CD14-positive monocyte (primary cell): ENCODE results near the gene GABRG3. TPM values are rescaled to one million over a fixed set of nuclear protein-coding genes. Genes with fewer than 3 reads are reported as not detected.
"Not testable (repeated sequence)": the region's sequence is repeated elsewhere in the genome, so short reads cannot be mapped to it uniquely, and the experiment has no call there.

Experiments used
- DNase-seq, 3 donors: peaks; one replicate each; pipeline ENCODE4 v3.0.0-alpha.2; 2011 to 2022
- H2AFZ ChIP-seq: 2 replicates; pipeline ENCODE4 v1.6.0; 2012; ENCODE audit warnings: mild to moderate bottlenecking, low read depth, low read length, inconsistent platforms; ENCODE audit not compliant: insufficient read depth, poor library complexity, severe bottlenecking
- H3K27ac ChIP-seq, 2 donors: 1 replicate in 1 of 2; 2 replicates in 1 of 2; pipeline ENCODE4 v1.5.1; 2012 to 2013; ENCODE audit warnings: low read length in 2 of 2, control low read depth in 1 of 2, inconsistent platforms in 1 of 2, low read depth in 1 of 2, mild to moderate bottlenecking in 1 of 2
- H3K27me3 ChIP-seq, 2 donors: one replicate each; pipeline versions ENCODE4 v1.6.0 to v1.6.1; 2011 to 2013; ENCODE audit warnings: low read length in 2 of 2; ENCODE audit not compliant: control insufficient read depth in 2 of 2, insufficient read depth in 2 of 2
- H3K36me3 ChIP-seq, 2 donors: replicated peaks in 1 of 2; 1 replicate in 1 of 2; 2 replicates in 1 of 2; pipeline versions ENCODE4 v1.5.1 to v1.6.1; 2012 to 2013; ENCODE audit warnings: low read length in 2 of 2, control low read depth in 1 of 2, inconsistent platforms in 1 of 2, mild to moderate bottlenecking in 1 of 2; ENCODE audit not compliant: insufficient read depth in 2 of 2, control insufficient read depth in 1 of 2
- H3K4me1 ChIP-seq, 2 donors: 1 replicate in 1 of 2; 2 replicates in 1 of 2; pipeline versions ENCODE4 v1.5.1 to v1.6.1; 2012 to 2013; ENCODE audit warnings: low read length in 2 of 2, control low read depth in 1 of 2, inconsistent platforms in 1 of 2, mild to moderate bottlenecking in 1 of 2, moderate library complexity in 1 of 2; ENCODE audit not compliant: insufficient read depth in 2 of 2, control insufficient read depth in 1 of 2
- H3K4me2 ChIP-seq: replicated peaks from 2 replicates; pipeline ENCODE3; 2012; ENCODE audit warnings: low read length, moderate library complexity, mild to moderate bottlenecking; ENCODE audit not compliant: poor library complexity, severe bottlenecking; ENCODE audit errors: extremely low read depth
- H3K4me3 ChIP-seq, 3 experiments: fragments of 200-600 bp in 1 of 3; sonication (generic) in 1 of 3; replicated peaks in 1 of 3; 1 replicate in 2 of 3; 2 replicates in 1 of 3; pipeline ENCODE4 v1.5.1; 2011 to 2013; ENCODE audit warnings: low read length in 3 of 3, mild to moderate bottlenecking in 3 of 3, control low read depth in 2 of 3, low read depth in 2 of 3, inconsistent platforms in 1 of 3, moderate library complexity in 1 of 3
- H3K79me2 ChIP-seq: 2 replicates; pipeline ENCODE4 v1.6.0; 2012; ENCODE audit warnings: mild to moderate bottlenecking, control low read depth, inconsistent platforms, low read length, moderate library complexity; ENCODE audit not compliant: insufficient read depth
- H3K9ac ChIP-seq: 2 replicates; pipeline ENCODE4 v1.6.0; 2017; ENCODE audit warnings: low read length, mild to moderate bottlenecking; ENCODE audit not compliant: insufficient read depth, poor library complexity, severe bottlenecking
- H3K9me3 ChIP-seq, 2 donors: replicated peaks in 1 of 2; 1 replicate in 1 of 2; 2 replicates in 1 of 2; pipeline versions ENCODE4 v1.5.1 to v1.6.1; 2012 to 2013; ENCODE audit warnings: low read length in 2 of 2, control low read depth in 1 of 2; ENCODE audit not compliant: control insufficient read depth in 1 of 2, insufficient read depth in 1 of 2
- H4K20me1 ChIP-seq: 2 replicates; pipeline ENCODE4 v1.6.0; 2012; ENCODE audit warnings: mild to moderate bottlenecking, low read length, control low read depth, moderate library complexity; ENCODE audit not compliant: insufficient read depth
- H3K27ac Mint-ChIP-seq, 7 donors: one replicate each; pipeline ENCODE4 v1.8.0; 2020; ENCODE audit warnings: mild to moderate bottlenecking in 7 of 7, mixed read lengths in 7 of 7, moderate library complexity in 6 of 7, inconsistent platforms in 2 of 7
- H3K27me3 Mint-ChIP-seq, 3 donors: one replicate each; pipeline ENCODE4 v1.8.0; 2021 to 2022; ENCODE audit warnings: low read depth in 3 of 3, mild to moderate bottlenecking in 3 of 3, mixed read lengths in 3 of 3, moderate library complexity in 3 of 3, inconsistent platforms in 1 of 3
- H3K36me3 Mint-ChIP-seq, 2 donors: one replicate each; pipeline ENCODE4 v1.8.0; 2020; ENCODE audit warnings: mixed read lengths in 2 of 2, inconsistent platforms in 1 of 2, mild to moderate bottlenecking in 1 of 2
- H3K4me1 Mint-ChIP-seq: one replicate; pipeline ENCODE4 v1.8.0; 2020; ENCODE audit warnings: mild to moderate bottlenecking, mixed read lengths
- H3K4me3 Mint-ChIP-seq, 2 donors: one replicate each; pipeline ENCODE4 v1.8.0; 2020; ENCODE audit warnings: mild to moderate bottlenecking in 2 of 2, mixed read lengths in 2 of 2, moderate library complexity in 1 of 2
- H3K9me3 Mint-ChIP-seq, 7 donors: one replicate each; pipeline ENCODE4 v1.8.0; 2020 to 2022; ENCODE audit warnings: mixed read lengths in 7 of 7, mild to moderate bottlenecking in 6 of 7, moderate library complexity in 6 of 7, inconsistent platforms in 2 of 7
- CTCF ChIP-seq: fragments of 200-600 bp; IDR thresholded peaks from one replicate; pipeline ENCODE4 v1.8.0; 2022; ENCODE audit warnings: antibody characterized with exemption, mild to moderate bottlenecking
- WGBS: methylation state at CpG from one replicate; pipeline ENCODE4 v1.1.5; 2013; ENCODE audit warnings: missing lambda C conversion rate; ENCODE audit not compliant: insufficient coverage; 5-methylcytosine and 5-hydroxymethylcytosine counted together
- intact Hi-C, 2 donors: fragments of 100-400 bp; cut with micrococcal nuclease; formaldehyde crosslinking; loops; one replicate each; pipeline versions ENCODE4 v1.15.0 to v1.15.1; 2023
- polyA plus RNA-seq, 3 donors: library from polyadenylated mRNA; depleted of rRNA in 1 of 3; unstranded in 2 of 3; stranded (reverse) in 1 of 3; fragments of 300-500 nt in 2 of 3; fragments of >200 nt in 1 of 3; fragmentation: Illumina TruSeq in 2 of 3; gene quantifications; 1 replicate in 2 of 3; 2 replicates in 1 of 3; pipeline ENCODE4 v1.2.3, GENCODE V29; 2012 to 2021

GABRG3 gene
- polyA plus RNA-seq, 3 donors = not detected

DNA sequence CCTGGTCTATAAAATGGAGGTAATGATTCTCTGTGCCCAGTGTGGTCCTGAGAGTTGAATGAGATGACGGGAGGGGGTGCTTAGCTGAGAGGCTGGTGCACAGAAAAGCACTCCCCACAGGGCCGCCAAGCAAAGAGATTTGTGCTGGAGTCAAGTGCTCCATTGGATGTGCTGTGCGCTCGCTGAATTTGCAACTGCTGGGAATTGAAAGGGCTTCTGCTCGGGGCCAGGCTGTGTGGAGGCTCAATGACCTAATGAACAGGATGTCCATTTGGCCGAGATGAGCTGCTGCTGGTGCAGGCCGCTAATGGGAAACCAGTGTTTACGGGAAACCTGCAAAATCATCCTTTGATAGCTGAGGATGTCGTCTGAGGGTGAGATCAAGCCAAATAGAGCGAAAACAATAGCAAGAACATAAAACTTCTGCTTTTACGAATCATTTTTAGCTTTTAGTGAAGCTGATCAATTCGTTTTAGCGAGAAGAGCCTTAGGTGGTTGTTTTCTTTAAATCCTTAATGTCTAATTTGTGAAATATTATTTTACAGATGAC, 211.7 kb downstream of the GABRG3 start:
- H3K4me1 Mint-ChIP-seq = no peaks in the 10 kb centered on the region
- H3K4me1 ChIP-seq = no peaks in the 10 kb centered on the region
- no peaks in the 10 kb centered on the region for H3K36me3 Mint-ChIP-seq
- no peak for DNase-seq
- H4K20me1 ChIP-seq = no peaks in the 10 kb centered on the region
- no peak overlapping the region for H3K4me3 Mint-ChIP-seq
- WGBS = 78% methylated on average over 9 of the region's 13 CpGs
- TF ChIP-seq CTCF = no peak
- H3K27ac Mint-ChIP-seq = no peak overlapping the region
- no peaks in the 10 kb centered on the region for H3K27me3 ChIP-seq
- H3K27me3 Mint-ChIP-seq = peaks cover 0 to 3% (median 1%) of the 10 kb centered on the region in 3 donors
- no peak overlapping the region for H3K27ac ChIP-seq
- H3K79me2 ChIP-seq = no peaks in the 10 kb centered on the region
- no peak overlapping the region for H2AFZ ChIP-seq
- H3K9ac ChIP-seq = no peak overlapping the region
- H3K4me2 ChIP-seq = no peak overlapping the region
- H3K36me3 ChIP-seq = no peaks in the 10 kb centered on the region
- H3K9me3 Mint-ChIP-seq = peaks cover 5 to 20% (median 14%) of the 10 kb centered on the region in 7 donors
- intact Hi-C loops = loop anchor here in 1 of 2 donors (10.0 kb wide), 1 partner anchor 52 kb away; no protein-coding TSS in a partner anchor
- H3K4me3 ChIP-seq = no peak overlapping the region
- peaks cover 13 to 34% of the 10 kb centered on the region in 2 donors for H3K9me3 ChIP-seq

- DNase-seq = no peak
- Histone ChIP-seq H3K9ac (no peak overlapping the region), H3K36me3 (no peaks in the 10 kb centered on the region), H3K79me2 (no peaks in the 10 kb centered on the region), H2AFZ (no peak overlapping the region), H4K20me1 (no peaks in the 10 kb centered on the region), H3K27ac (no peak overlapping the region), H3K4me3 (no peak overlapping the region), H3K27me3 (no peaks in the 10 kb centered on the region), H3K9me3 (peaks cover 10 to 29% of the 10 kb centered on the region in 2 donors), H3K4me2 (no peak overlapping the region), H3K4me1 (no peaks in the 10 kb centered on the region)
- intact Hi-C loops = loop anchor here in 1 of 2 donors (10.0 kb wide), 1 partner anchor 52 kb away; no protein-coding TSS in a partner anchor
- H3K4me1 Mint-ChIP-seq = no peaks in the 10 kb centered on the region
- H3K27ac Mint-ChIP-seq = no peak overlapping the region
- H3K9me3 Mint-ChIP-seq = peaks cover 5 to 18% (median 11%) of the 10 kb centered on the region in 7 donors
- WGBS = no CpG with 5 or more reads among the region's 4 CpGs
- no peaks in the 10 kb centered on the region for H3K36me3 Mint-ChIP-seq
- TF ChIP-seq CTCF = no peak
- peaks cover 0 to 3% (median 1%) of the 10 kb centered on the region in 3 donors for H3K27me3 Mint-ChIP-seq
- no peak overlapping the region for H3K4me3 Mint-ChIP-seq
Observed at GRCh38 chr15:27183201-27183600, 212.2 kb downstream of the GABRG3 start.

DNA sequence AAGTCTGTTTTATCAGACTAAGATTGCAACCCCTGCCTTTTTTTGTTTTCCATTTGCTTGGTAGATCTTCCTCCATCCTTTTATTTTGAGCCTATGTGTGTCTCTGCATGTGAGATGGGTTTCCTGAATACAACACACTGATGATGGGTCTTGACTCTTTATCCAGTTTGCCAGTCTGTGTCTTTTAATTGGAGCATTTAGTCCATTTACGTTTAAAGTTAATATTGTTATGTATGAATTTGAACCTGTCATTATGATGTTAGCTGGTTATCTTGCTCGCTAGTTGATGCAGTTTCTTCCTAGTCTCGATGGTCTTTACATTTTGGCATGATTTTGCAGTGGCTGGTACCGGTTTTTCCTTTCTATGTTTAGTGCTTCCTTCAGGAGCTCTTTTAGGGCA, 220.5 kb downstream of the GABRG3 start:
- H3K36me3 ChIP-seq, H3K4me1 Mint-ChIP-seq, intact Hi-C loops, H3K27ac ChIP-seq, DNase-seq, H4K20me1 ChIP-seq, H3K27me3 Mint-ChIP-seq, H3K4me2 ChIP-seq, H3K4me3 ChIP-seq, H3K36me3 Mint-ChIP-seq, H3K79me2 ChIP-seq, H2AFZ ChIP-seq, H3K9ac ChIP-seq, H3K27ac Mint-ChIP-seq, H3K4me3 Mint-ChIP-seq, H3K4me1 ChIP-seq, H3K27me3 ChIP-seq: not testable (repeated sequence)
- H3K9me3 ChIP-seq = peaks cover 9 to 14% of the 10 kb centered on the region in 2 donors
- H3K9me3 Mint-ChIP-seq = peaks cover 9 to 23% (median 14%) of the 10 kb centered on the region in 7 donors
- no CpG with 5 or more reads among the region's 4 CpGs for WGBS
